Left ventricle myocardium inferior (tissue), 1 donor: ENCODE data around the gene NMNAT1. TPM values are rescaled to one million over a fixed set of nuclear protein-coding genes. Genes with fewer than 3 reads are reported as not detected.
"Not testable (repeated sequence)": the region's sequence is repeated elsewhere in the genome, so short reads cannot be mapped to it uniquely, and the experiment has no call there.

Experiments
- DNase-seq: peaks from one replicate; pipeline ENCODE4 v3.0.0-alpha.2; 2020
- H3K27ac ChIP-seq: fragments of 200-600 bp; replicated peaks from 2 replicates; pipeline ENCODE4 v1.8.0; 2021
- H3K27me3 ChIP-seq: fragments of 200-600 bp; 2 replicates; pipeline ENCODE4 v1.8.0; 2021; ENCODE audit warnings: low read depth
- H3K36me3 ChIP-seq: fragments of 200-600 bp; 2 replicates; pipeline ENCODE4 v1.8.0; 2021
- H3K4me1 ChIP-seq: fragments of 200-600 bp; 2 replicates; pipeline ENCODE4 v1.8.0; 2021
- H3K4me3 ChIP-seq: fragments of 200-600 bp; 2 replicates; pipeline ENCODE4 v1.8.0; 2021; ENCODE audit warnings: mild to moderate bottlenecking, moderate library complexity
- H3K9me3 ChIP-seq: fragments of 200-600 bp; replicated peaks from 2 replicates; pipeline ENCODE4 v1.8.0; 2021
- intact Hi-C: fragments of 100-400 bp; cut with micrococcal nuclease; formaldehyde crosslinking; loops from one replicate; pipeline ENCODE4 v1.11.0; 2022
- total RNA-seq: library from RNA; stranded (reverse); fragmentation: NEBNext Ultra II Directional; extraction: Animal tissue kit (Norgen Biotek cat#: 25700); gene quantifications from one replicate; pipeline ENCODE4 v1.2.1, GENCODE V29; 2021
- TF ChIP-seq, protein P1 (sequence below): fragments of 200-600 bp; IDR thresholded peaks from 2 replicates; pipeline ENCODE4 v1.8.0; 2021; ENCODE audit warnings: antibody characterized with exemption, mild to moderate bottlenecking, borderline replicate concordance
- donor health status: DM: no; HTN: yes; CAD: no; lungs with severe emphysema.

Gene NMNAT1
- total RNA-seq, 1 donor from 2014 or later = 22.2 TPM

DNA sequence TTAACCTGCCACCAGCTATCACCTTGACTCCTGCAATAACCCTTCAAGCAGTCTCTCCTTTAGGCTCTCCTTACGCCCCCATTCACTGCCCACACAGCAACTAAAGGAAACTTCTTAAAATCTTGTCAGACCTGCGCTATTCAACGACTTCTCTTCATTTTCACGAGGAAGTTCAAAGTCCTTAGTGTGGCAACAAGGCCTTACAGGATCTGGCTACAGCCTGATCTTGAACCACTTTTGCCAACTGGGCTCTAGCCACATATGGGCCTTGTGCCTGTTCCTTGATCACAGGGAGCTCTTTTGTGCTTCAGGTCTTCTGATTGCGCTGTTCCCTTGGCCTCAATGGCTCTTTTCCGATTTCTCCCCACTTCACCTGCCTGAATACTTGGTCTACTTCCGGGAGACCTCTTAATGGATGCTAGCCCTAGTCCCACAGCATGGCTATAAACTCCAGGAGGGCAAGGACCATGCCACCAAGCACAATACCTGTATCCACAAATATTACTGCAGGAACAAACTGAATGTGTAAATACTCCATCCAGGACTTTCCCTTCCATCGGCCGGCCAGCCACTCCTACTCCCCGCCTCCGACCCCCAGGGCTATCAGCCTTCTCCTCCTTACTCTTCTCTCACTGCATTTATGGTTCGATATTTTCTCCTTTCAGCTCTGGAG lies 30.9 kb upstream of the NMNAT1 start:
- H3K4me1 ChIP-seq = peaks cover 52% of the 10 kb centered on the region
- H3K36me3 ChIP-seq = no peaks in the 10 kb centered on the region
- intact Hi-C loops = no loop called here
- H3K4me3 ChIP-seq = no peak overlapping the region
- DNase-seq = no peak
- TF ChIP-seq, protein P1, sequence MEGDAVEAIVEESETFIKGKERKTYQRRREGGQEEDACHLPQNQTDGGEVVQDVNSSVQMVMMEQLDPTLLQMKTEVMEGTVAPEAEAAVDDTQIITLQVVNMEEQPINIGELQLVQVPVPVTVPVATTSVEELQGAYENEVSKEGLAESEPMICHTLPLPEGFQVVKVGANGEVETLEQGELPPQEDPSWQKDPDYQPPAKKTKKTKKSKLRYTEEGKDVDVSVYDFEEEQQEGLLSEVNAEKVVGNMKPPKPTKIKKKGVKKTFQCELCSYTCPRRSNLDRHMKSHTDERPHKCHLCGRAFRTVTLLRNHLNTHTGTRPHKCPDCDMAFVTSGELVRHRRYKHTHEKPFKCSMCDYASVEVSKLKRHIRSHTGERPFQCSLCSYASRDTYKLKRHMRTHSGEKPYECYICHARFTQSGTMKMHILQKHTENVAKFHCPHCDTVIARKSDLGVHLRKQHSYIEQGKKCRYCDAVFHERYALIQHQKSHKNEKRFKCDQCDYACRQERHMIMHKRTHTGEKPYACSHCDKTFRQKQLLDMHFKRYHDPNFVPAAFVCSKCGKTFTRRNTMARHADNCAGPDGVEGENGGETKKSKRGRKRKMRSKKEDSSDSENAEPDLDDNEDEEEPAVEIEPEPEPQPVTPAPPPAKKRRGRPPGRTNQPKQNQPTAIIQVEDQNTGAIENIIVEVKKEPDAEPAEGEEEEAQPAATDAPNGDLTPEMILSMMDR = no peak
- no peaks in the 10 kb centered on the region for H3K9me3 ChIP-seq
- peak overlapping the region; percentile 98 for H3K27ac ChIP-seq
- no peaks in the 10 kb centered on the region for H3K27me3 ChIP-seq

DNA sequence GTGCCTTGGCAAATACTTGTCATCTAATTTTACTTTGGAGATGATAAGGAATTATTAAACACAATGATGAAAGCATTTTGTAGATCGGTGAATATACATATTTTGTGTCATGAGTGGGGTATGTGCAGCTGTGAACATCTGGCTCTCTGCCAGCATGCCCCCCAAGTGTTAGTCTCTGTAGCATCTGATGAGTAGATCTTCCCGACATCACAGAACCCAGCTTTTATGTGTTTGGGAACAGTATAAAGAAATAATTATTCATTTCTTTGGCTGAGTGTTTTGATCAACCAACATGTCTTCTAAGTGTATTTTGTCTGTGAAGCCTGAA lies 28.7 kb upstream of the NMNAT1 start:
- intact Hi-C loops = no loop called here
- H3K4me1 ChIP-seq = peaks cover 31% of the 10 kb centered on the region
- no peak overlapping the region for H3K4me3 ChIP-seq
- TF ChIP-seq, protein P1 = no peak
- no peaks in the 10 kb centered on the region for H3K9me3 ChIP-seq
- no peak for DNase-seq
- peak overlapping the region; percentile 37 for H3K27ac ChIP-seq
- no peaks in the 10 kb centered on the region for H3K27me3 ChIP-seq
- H3K36me3 ChIP-seq = no peaks in the 10 kb centered on the region

DNA sequence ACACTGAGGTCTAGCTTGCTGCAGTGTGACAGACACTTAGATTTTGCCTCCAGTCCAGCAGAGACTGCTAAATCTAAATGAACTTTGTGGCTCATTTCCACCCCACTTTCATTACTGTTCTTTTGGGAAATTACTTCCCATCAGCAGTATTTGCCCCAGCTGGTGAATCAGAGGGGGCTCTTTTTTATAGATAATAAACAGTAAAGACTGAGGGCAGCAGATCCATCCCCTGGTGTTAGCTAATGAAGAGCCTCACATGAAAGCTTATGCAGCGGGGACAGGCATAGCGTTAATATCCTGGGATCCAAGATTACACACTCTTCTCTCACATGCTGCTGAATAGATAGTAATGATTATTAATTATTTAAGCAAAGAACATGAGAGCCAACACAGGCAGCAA lies 26.8 kb upstream of the NMNAT1 start:
- Histone ChIP-seq H3K4me3 (no peak overlapping the region), H3K27me3 (no peaks in the 10 kb centered on the region), H3K9me3 (no peaks in the 10 kb centered on the region), H3K36me3 (no peaks in the 10 kb centered on the region), H3K4me1 (peaks cover 20% of the 10 kb centered on the region), H3K27ac (no peak overlapping the region)
- no peak for DNase-seq
- intact Hi-C loops = no loop called here
- TF ChIP-seq, protein P1 = no peak

DNA sequence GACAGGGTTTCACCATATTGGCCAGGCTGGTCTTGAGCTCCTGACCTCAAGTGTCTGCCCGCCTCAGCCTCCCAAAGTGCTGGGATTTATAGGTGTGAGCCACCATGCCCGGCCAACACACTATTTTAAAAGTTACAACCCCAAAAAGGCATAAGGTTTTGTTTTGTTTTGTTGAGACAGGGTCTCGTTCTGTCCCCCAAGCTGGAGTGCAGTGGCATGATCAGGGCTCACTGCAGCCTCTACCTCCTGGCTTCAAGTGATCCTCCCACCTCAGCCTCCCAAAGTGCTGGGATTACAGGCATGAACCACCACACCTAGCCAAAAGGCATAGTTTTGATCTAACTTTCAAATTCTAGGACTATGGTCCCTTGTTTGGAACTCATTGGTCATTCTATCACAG lies 25.8 kb upstream of the NMNAT1 start:
- H3K9me3 ChIP-seq, DNase-seq, H3K36me3 ChIP-seq, intact Hi-C loops, H3K4me3 ChIP-seq, H3K27ac ChIP-seq, H3K27me3 ChIP-seq: not testable (repeated sequence)
- peaks cover 23% of the 10 kb centered on the region for H3K4me1 ChIP-seq

DNA sequence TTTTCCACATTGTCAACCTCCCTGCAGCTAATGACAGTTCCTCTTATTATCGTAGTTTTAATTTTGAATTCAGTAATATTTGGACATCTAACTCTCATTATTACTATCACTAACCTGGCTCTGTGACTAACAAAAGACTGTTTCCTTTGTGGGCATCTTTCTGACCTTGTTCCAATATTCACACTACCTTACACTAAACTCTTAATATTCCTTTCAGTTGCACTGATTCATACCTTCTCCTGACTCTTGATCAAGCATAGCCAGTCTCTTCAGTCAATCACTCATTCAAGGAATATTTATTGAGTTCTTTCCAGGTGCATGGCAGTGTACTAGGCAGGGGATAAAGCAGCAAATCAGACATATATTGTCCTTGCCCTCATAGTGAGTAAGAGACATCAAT lies 25.4 kb upstream of the NMNAT1 start:
- H3K9me3 ChIP-seq = no peaks in the 10 kb centered on the region
- H3K27me3 ChIP-seq = no peaks in the 10 kb centered on the region
- H3K4me1 ChIP-seq = peaks cover 27% of the 10 kb centered on the region
- TF ChIP-seq, protein P1 = no peak
- no peak overlapping the region for H3K4me3 ChIP-seq
- no peak overlapping the region for H3K27ac ChIP-seq
- intact Hi-C loops = no loop called here
- no peaks in the 10 kb centered on the region for H3K36me3 ChIP-seq
- no peak for DNase-seq

DNA sequence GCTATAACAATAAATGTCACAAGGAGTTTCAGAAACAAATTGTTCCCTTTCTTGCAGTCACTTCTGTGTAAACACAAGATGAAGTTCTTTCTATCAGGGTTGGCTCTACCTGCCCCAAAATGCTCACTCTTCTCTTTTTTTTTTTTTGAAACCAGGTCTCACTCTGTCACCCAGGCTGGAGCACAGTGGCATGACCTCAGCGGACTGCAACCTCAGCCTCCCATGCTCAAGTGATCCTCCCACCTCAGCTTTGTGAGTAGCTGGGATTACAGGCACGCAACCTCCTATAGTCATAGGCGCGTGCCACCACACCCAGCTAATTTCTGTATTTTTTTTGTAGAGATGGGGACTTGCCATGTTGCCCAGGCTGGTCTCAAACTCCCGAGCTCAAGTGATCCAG lies 22.7 kb upstream of the NMNAT1 start:
- Histone ChIP-seq H3K4me3 (no peak overlapping the region), H3K4me1 (peaks cover 16% of the 10 kb centered on the region), H3K27ac (no peak overlapping the region), H3K27me3 (no peaks in the 10 kb centered on the region), H3K9me3 (no peaks in the 10 kb centered on the region), H3K36me3 (no peaks in the 10 kb centered on the region)
- intact Hi-C loops = no loop called here
- no peak for DNase-seq
- TF ChIP-seq, protein P1 = no peak
